Measurements from ENCODE around the gene ARMC2. TPM values are rescaled to one million over a fixed set of nuclear protein-coding genes. Genes with fewer than 3 reads are reported as not detected.
"Not testable (repeated sequence)": the region's sequence is repeated elsewhere in the genome, so short reads cannot be mapped to it uniquely, and the experiment has no call there.

The ARMC2 gene
- total RNA-seq, 1 donor from 2014 or later, result 3.5 TPM

- H3K4me1 Mint-ChIP-seq, result peaks cover 14% of the 10 kb centered on the region
- CTCF ChIA-PET, result interaction anchor here (1.0 to 2.6 kb wide), 4 partner anchors 46 to 305 kb away, joined by 3 to 11 read pairs (median 6); no protein-coding TSS in a partner anchor
- POLR2A ChIA-PET, result interaction anchor here (0.6 to 1.8 kb wide), 8 partner anchors 10 to 773 kb away, joined by 3 to 9 read pairs (median 5); partner anchors contain the start of genes CEP57L1 and SESN1
- H3K36me3 Mint-ChIP-seq (ENCODE audit: low read depth), result no peaks in the 10 kb centered on the region
- peak overlapping the region; percentile 86 for H3K4me3 Mint-ChIP-seq
- TF ChIP-seq CTCF (IDR thresholded peaks at IDR 0.05), result no peak
- ATAC-seq (ENCODE audit: low read depth) (peak; percentile 4), DNase-seq (no peak)
- intact Hi-C loops (cut with micrococcal nuclease), result loop anchor here (1.0 to 5.0 kb wide), 8 partner anchors 12 to 585 kb away; partner anchors contain the start of genes AFG1L, CD164, CEP57L1 and SNX3
- peak overlapping the region; percentile 83 for H3K27ac Mint-ChIP-seq
- no peaks in the 10 kb centered on the region for H3K9me3 Mint-ChIP-seq
- peaks cover 3% of the 10 kb centered on the region for H3K27me3 Mint-ChIP-seq
These were observed 495 bp upstream of the ARMC2 start for GRCh38 chr6:108847738-108848115.

- no peak for TF ChIP-seq CTCF (IDR thresholded peaks at IDR 0.05)
- ChIA-PET POLR2A (no interaction called here), CTCF (no interaction called here)
- DNase-seq, result no peak
- H3K27me3 Mint-ChIP-seq, result no peaks in the 10 kb centered on the region
- ATAC-seq (ENCODE audit: low read depth), result no peak
- no peak overlapping the region for H3K4me3 Mint-ChIP-seq
- H3K9me3 Mint-ChIP-seq, result no peaks in the 10 kb centered on the region
- intact Hi-C loops (cut with micrococcal nuclease), result no loop called here
- peaks cover 14% of the 10 kb centered on the region for H3K4me1 Mint-ChIP-seq
- H3K36me3 Mint-ChIP-seq (ENCODE audit: low read depth), result peaks cover 11% of the 10 kb centered on the region
- no peak overlapping the region for H3K27ac Mint-ChIP-seq
These were observed 2.6 kb downstream of the ARMC2 start for GRCh38 chr6:108850669-108851465.

- no peaks in the 10 kb centered on the region for H3K27me3 Mint-ChIP-seq
- ChIA-PET CTCF (no interaction called here), POLR2A (no interaction called here)
- H3K9me3 Mint-ChIP-seq, result no peaks in the 10 kb centered on the region
- TF ChIP-seq CTCF (IDR thresholded peaks at IDR 0.05), result no peak
- no peak overlapping the region for H3K27ac Mint-ChIP-seq
- peaks cover 14% of the 10 kb centered on the region for H3K4me1 Mint-ChIP-seq
- intact Hi-C loops (cut with micrococcal nuclease), result no loop called here
- H3K36me3 Mint-ChIP-seq (ENCODE audit: low read depth), result peaks cover 20% of the 10 kb centered on the region
- no peak for ATAC-seq (ENCODE audit: low read depth)
- DNase-seq, result no peak
- H3K4me3 Mint-ChIP-seq, result no peak overlapping the region
These were observed 3.5 kb downstream of the ARMC2 start for GRCh38 chr6:108851756-108852155.

GRCh38 chr6:108853077-108853476 lies 4.9 kb downstream of the ARMC2 start:
- H3K36me3 Mint-ChIP-seq (ENCODE audit: low read depth), result peaks cover 31% of the 10 kb centered on the region
- H3K4me3 Mint-ChIP-seq, result no peak overlapping the region
- DNase-seq, result no peak
- TF ChIP-seq CTCF (IDR thresholded peaks at IDR 0.05), result no peak
- intact Hi-C loops (cut with micrococcal nuclease), result no loop called here
- H3K27me3 Mint-ChIP-seq, result no peaks in the 10 kb centered on the region
- H3K27ac Mint-ChIP-seq, result no peak overlapping the region
- peaks cover 5% of the 10 kb centered on the region for H3K9me3 Mint-ChIP-seq
- ChIA-PET POLR2A (no interaction called here), CTCF (no interaction called here)
- peaks cover 7% of the 10 kb centered on the region for H3K4me1 Mint-ChIP-seq
- no peak for ATAC-seq (ENCODE audit: low read depth)

- DNase-seq (no peak), ATAC-seq (ENCODE audit: low read depth) (no peak)
- Mint-ChIP-seq H3K27me3 (no peaks in the 10 kb centered on the region), H3K27ac (no peak overlapping the region), H3K36me3 (ENCODE audit: low read depth) (peaks cover 38% of the 10 kb centered on the region), H3K9me3 (peaks cover under 1% of the 10 kb centered on the region), H3K4me3 (no peak overlapping the region), H3K4me1 (peaks cover 2% of the 10 kb centered on the region)
- POLR2A ChIA-PET, result no interaction called here
- CTCF ChIA-PET, result no interaction called here
- intact Hi-C loops (cut with micrococcal nuclease), result no loop called here
- TF ChIP-seq CTCF (IDR thresholded peaks at IDR 0.05), result no peak
These were observed 14.4 kb downstream of the ARMC2 start for GRCh38 chr6:108862479-108863191.

- H3K4me3 Mint-ChIP-seq; H3K9me3 Mint-ChIP-seq; ATAC-seq (ENCODE audit: low read depth); H3K27ac Mint-ChIP-seq; H3K4me1 Mint-ChIP-seq; H3K27me3 Mint-ChIP-seq; intact Hi-C loops (cut with micrococcal nuclease); DNase-seq: not testable (repeated sequence)
- ChIA-PET CTCF (interaction anchor here (0.6 to 0.7 kb wide), 2 partner anchors 47 to 189 kb away, joined by 3 to 4 read pairs; no protein-coding TSS in a partner anchor), POLR2A (interaction anchor here (0.6 kb wide), 1 partner anchor 34 kb away, joined by 3 read pairs; no protein-coding TSS in a partner anchor)
- peaks cover 22% of the 10 kb centered on the region for H3K36me3 Mint-ChIP-seq (ENCODE audit: low read depth)
These were observed 17.6 kb downstream of the ARMC2 start for GRCh38 chr6:108865751-108866286.
